GM12892 (cell line): ENCODE data around the gene PSMA6.

Experiments
- POLR2A ChIP-seq: IDR thresholded peaks from 2 replicates; pipeline ENCODE4 v1.6.1; 2011; ENCODE audit warnings: low read depth, low read length, control low read depth
- POLR2AphosphoS5 ChIP-seq: IDR thresholded peaks from 2 replicates; pipeline ENCODE4 v1.6.1; 2011; ENCODE audit warnings: low read depth, low read length, control low read depth
- TAF1 ChIP-seq: IDR thresholded peaks from 2 replicates; pipeline ENCODE4 v1.6.1; 2011; ENCODE audit warnings: low read depth, mild to moderate bottlenecking, control low read depth, low read length, borderline replicate concordance

- TF ChIP-seq POLR2A (no peak), POLR2AphosphoS5 (no peak), TAF1 (no peak)
Observed at GRCh38 chr14:35317820-35318219, 25.6 kb downstream of the PSMA6 start.
